ENCODE data around the gene MIGA2. TPM values are rescaled to one million over a fixed set of nuclear protein-coding genes. Genes with fewer than 3 reads are reported as not detected.

Gene MIGA2
- total and polyA plus RNA-seq, 2 of the 8 experiments (the other 6 are each of a cell fraction or from before 2014, with no cell fraction given) = 24.6 to 39.0 TPM

- TF ChIP-seq ATF3 (IDR thresholded peaks at IDR 0.05; ENCODE audit: insufficient read depth, low read depth, low read length) (no peak), POLR2AphosphoS5 (IDR thresholded peaks at IDR 0.05; ENCODE audit: low read depth, low read length) (no peak), E2F6 (IDR thresholded peaks at IDR 0.05) (no peak)
Observed at GRCh38 chr9:129011761-129012181, 24.7 kb upstream of the MIGA2 start (continued).

Data from H1 (cell line).